ENCODE results near the gene RNF227.
A peak's percentile ranks its signal among the peaks of the same experiment; 100 is the strongest.

RNF227 gene

DNA sequence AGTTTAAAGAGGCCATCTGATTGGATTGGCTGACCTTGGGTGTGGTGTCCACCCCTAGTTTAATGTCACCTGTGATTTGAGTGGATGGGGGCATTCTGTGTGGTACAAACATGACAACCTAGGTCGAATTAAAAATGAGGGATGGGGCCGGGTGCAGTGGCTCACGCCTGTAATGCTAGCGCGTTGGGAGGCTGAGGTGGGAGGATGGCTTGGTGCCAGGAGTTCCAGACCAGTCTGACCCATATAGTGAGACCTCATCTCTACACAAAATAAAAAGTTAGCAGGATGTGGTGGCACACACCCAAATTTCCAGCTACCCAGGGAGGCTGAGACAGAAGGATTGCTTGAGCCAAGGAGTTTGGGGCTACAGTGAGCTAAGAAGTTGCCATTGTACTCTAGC, 30.4 kb upstream of the RNF227 start:
- no peaks in the 10 kb centered on the region for H3K4me1 ChIP-seq (ENCODE audit: control insufficient read depth in 1 of 2, insufficient read depth in 2 of 2, low read length in 2 of 2)
- no peaks in the 10 kb centered on the region for H3K9me3 ChIP-seq (ENCODE audit: control insufficient read depth in 1 of 2, low read length in 2 of 2)
- no peak overlapping the region for H3K27ac ChIP-seq (ENCODE audit: low read depth, low read length)
- no peak overlapping the region for H3K4me3 ChIP-seq (ENCODE audit: low read depth in 1 of 2, low read length in 2 of 2)
- no peak overlapping the region for H3K9ac ChIP-seq (ENCODE audit: low read depth in 1 of 2, low read length in 2 of 2)
- H3K27me3 ChIP-seq (ENCODE audit: control insufficient read depth in 1 of 2, insufficient read depth in 2 of 2, low read length in 2 of 2), result no peaks in the 10 kb centered on the region
- peaks cover 32 to 56% of the 10 kb centered on the region in 2 donors for H3K36me3 ChIP-seq (ENCODE audit: control insufficient read depth in 1 of 2, insufficient read depth in 2 of 2, low read length in 2 of 2)

DNA sequence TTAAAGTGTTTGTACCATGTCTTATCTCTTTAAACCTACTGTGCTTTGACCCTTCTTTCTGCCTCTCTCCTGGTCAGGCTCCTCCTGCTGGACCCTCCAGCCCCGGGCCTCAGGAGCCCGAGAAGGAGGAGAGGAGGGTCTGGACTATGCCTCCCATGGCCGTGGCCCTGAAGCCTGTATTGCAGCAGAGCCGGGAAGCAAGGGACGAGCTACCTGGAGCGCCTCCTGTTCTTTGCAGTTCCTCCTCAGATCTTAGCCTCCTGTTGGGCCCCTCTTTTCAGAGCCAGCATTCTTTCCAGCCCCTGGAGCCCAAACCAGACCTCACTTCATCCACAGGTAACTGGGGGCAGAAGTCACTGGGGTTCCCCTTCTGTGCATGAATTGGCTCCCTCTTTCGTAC, 29.6 kb upstream of the RNF227 start:
- Histone ChIP-seq H3K4me1 (ENCODE audit: control insufficient read depth in 1 of 2, insufficient read depth in 2 of 2, low read length in 2 of 2) (no peaks in the 10 kb centered on the region), H3K36me3 (ENCODE audit: control insufficient read depth in 1 of 2, insufficient read depth in 2 of 2, low read length in 2 of 2) (peaks cover 32 to 61% of the 10 kb centered on the region in 2 donors), H3K9me3 (ENCODE audit: control insufficient read depth in 1 of 2, low read length in 2 of 2) (no peaks in the 10 kb centered on the region), H3K27ac (ENCODE audit: low read depth, low read length) (no peak overlapping the region), H3K9ac (ENCODE audit: low read depth in 1 of 2, low read length in 2 of 2) (no peak overlapping the region), H3K27me3 (ENCODE audit: control insufficient read depth in 1 of 2, insufficient read depth in 2 of 2, low read length in 2 of 2) (no peaks in the 10 kb centered on the region), H3K4me3 (ENCODE audit: low read depth in 1 of 2, low read length in 2 of 2) (no peak overlapping the region)

DNA sequence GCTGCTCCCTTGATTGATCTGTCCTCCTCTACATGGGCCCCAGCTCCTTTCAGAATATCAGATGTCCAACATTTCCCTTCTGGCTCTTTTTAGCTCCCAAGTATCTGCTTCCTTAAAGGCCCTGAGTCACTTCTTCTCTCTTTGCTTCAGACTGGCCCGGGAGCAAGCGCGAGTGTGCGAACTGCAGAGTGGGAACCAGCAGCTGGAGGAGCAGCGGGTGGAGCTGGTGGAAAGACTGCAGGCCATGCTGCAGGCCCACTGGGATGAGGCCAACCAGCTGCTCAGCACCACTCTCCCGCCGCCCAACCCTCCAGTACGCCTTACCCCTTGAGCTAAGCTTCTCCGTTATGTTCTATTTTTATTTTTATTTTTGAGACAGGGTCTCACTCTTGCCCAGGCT, 28.2 kb upstream of the RNF227 start:
- Histone ChIP-seq H3K9me3 (ENCODE audit: control insufficient read depth in 1 of 2, low read length in 2 of 2) (no peaks in the 10 kb centered on the region), H3K27ac (ENCODE audit: low read depth, low read length) (no peak overlapping the region), H3K36me3 (ENCODE audit: control insufficient read depth in 1 of 2, insufficient read depth in 2 of 2, low read length in 2 of 2) (peaks cover 32 to 73% of the 10 kb centered on the region in 2 donors), H3K4me1 (ENCODE audit: control insufficient read depth in 1 of 2, insufficient read depth in 2 of 2, low read length in 2 of 2) (no peaks in the 10 kb centered on the region), H3K27me3 (ENCODE audit: control insufficient read depth in 1 of 2, insufficient read depth in 2 of 2, low read length in 2 of 2) (no peaks in the 10 kb centered on the region), H3K9ac (ENCODE audit: low read depth in 1 of 2, low read length in 2 of 2) (no peak overlapping the region), H3K4me3 (ENCODE audit: low read depth in 1 of 2, low read length in 2 of 2) (no peak overlapping the region)

DNA sequence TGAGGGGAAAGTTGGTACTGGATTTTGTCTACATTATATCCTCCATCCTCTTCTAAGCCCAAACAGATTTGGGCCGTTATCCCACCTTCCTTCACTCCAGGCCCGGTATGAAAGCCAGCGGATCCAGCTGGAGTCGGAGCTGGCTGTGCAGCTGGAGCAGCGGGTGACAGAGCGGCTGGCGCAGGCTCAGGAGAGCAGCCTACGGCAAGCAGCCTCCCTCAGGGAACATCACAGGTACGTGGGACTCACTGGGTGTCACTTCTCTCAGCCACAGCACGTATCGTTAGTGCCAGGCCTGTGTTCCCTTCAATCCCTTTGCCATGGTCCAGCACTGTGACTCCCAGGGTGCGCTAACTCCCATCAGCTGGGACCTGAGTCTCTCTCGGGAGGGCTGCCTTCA, 27.2 kb upstream of the RNF227 start:
- H3K27me3 ChIP-seq (ENCODE audit: control insufficient read depth in 1 of 2, insufficient read depth in 2 of 2, low read length in 2 of 2), result no peaks in the 10 kb centered on the region
- H3K27ac ChIP-seq (ENCODE audit: low read depth, low read length), result no peak overlapping the region
- no peaks in the 10 kb centered on the region for H3K4me1 ChIP-seq (ENCODE audit: control insufficient read depth in 1 of 2, insufficient read depth in 2 of 2, low read length in 2 of 2)
- no peak overlapping the region for H3K4me3 ChIP-seq (ENCODE audit: low read depth in 1 of 2, low read length in 2 of 2)
- H3K9ac ChIP-seq (ENCODE audit: low read depth in 1 of 2, low read length in 2 of 2), result no peak overlapping the region
- H3K36me3 ChIP-seq (ENCODE audit: control insufficient read depth in 1 of 2, insufficient read depth in 2 of 2, low read length in 2 of 2), result peaks cover 28 to 71% of the 10 kb centered on the region in 2 donors
- H3K9me3 ChIP-seq (ENCODE audit: control insufficient read depth in 1 of 2, low read length in 2 of 2), result no peaks in the 10 kb centered on the region

DNA sequence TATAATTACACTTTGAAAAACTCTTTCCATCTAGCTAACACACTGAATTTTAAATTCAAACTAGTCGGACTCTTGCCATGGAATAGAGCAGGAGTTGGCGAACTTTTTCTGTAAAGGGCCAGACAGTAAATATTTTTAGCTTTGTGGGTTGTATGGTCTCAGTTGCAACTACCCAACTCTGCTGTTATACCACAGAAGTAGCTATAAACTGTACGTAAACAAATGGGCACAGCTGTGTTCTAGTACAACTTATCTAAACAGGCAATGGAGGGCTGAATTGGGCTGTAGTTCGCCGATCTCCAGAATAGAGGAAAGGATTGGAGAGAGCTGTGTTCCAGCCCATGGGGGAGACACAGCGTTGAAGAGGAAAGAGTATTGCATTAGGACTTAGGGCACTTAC, 24.7 kb upstream of the RNF227 start:
- Histone ChIP-seq H3K4me1 (ENCODE audit: control insufficient read depth in 1 of 2, insufficient read depth in 2 of 2, low read length in 2 of 2) (no peaks in the 10 kb centered on the region), H3K36me3 (ENCODE audit: control insufficient read depth in 1 of 2, insufficient read depth in 2 of 2, low read length in 2 of 2) (peaks cover 22 to 64% of the 10 kb centered on the region in 2 donors)

DNA sequence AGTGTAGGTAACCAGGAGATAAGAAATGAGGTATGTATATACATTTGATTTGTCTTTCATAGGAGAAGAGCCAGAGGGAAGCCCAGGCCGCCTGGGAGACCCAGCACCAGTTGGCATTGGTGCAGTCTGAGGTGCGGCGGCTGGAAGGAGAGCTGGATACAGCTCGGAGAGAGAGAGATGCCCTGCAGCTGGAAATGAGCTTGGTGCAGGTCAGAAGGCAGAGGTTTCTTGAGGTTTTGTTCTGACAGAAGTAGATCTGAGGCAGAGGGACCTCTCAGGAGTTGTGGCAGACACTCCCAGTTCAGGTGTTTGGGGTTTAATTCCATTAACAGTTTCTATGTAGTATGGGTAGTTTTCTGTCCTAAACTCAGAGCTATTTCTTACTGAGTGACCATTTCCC, 23.9 kb upstream of the RNF227 start:
- H3K36me3 ChIP-seq (ENCODE audit: control insufficient read depth in 1 of 2, insufficient read depth in 2 of 2, low read length in 2 of 2), result peaks cover 20 to 59% of the 10 kb centered on the region in 2 donors
- H3K27me3 ChIP-seq (ENCODE audit: control insufficient read depth in 1 of 2, insufficient read depth in 2 of 2, low read length in 2 of 2), result no peaks in the 10 kb centered on the region
- no peaks in the 10 kb centered on the region for H3K4me1 ChIP-seq (ENCODE audit: control insufficient read depth in 1 of 2, insufficient read depth in 2 of 2, low read length in 2 of 2)
- H3K9me3 ChIP-seq (ENCODE audit: control insufficient read depth in 1 of 2, low read length in 2 of 2), result no peaks in the 10 kb centered on the region
- H3K27ac ChIP-seq (ENCODE audit: low read depth, low read length), result no peak overlapping the region
- no peak overlapping the region for H3K4me3 ChIP-seq (ENCODE audit: low read depth in 1 of 2, low read length in 2 of 2)
- H3K9ac ChIP-seq (ENCODE audit: low read depth in 1 of 2, low read length in 2 of 2), result no peak overlapping the region

More for the DNA sequence above, 24.7 kb upstream of the RNF227 start:
- H3K9ac ChIP-seq (ENCODE audit: low read depth in 1 of 2, low read length in 2 of 2), result no peak overlapping the region
- no peak overlapping the region for H3K27ac ChIP-seq (ENCODE audit: low read depth, low read length)
- H3K9me3 ChIP-seq (ENCODE audit: control insufficient read depth in 1 of 2, low read length in 2 of 2), result no peaks in the 10 kb centered on the region
- H3K4me3 ChIP-seq (ENCODE audit: low read depth in 1 of 2, low read length in 2 of 2), result no peak overlapping the region
- no peaks in the 10 kb centered on the region for H3K27me3 ChIP-seq (ENCODE audit: control insufficient read depth in 1 of 2, insufficient read depth in 2 of 2, low read length in 2 of 2)

DNA sequence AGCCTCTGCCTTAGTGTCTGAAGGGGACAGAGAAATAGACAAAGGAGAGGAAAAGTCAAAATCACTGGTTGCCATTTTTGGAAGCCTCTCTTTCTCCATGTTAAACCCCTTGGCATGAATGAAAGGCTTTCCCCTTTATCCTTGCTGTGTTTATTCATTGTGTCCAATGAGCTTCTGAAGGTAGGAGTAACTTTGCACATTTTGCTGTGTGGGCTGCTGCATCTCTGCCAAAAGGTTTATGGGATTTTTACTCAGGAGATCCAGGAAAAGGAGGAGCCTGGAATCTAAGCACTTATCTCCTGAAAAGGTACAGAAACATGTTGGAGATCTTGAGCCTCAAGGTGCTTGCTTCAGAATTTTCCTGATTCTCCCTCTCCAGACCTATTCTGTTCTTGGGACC, 19.8 kb upstream of the RNF227 start:
- H3K9ac ChIP-seq (ENCODE audit: low read depth in 1 of 2, low read length in 2 of 2), result no peak overlapping the region
- H3K4me1 ChIP-seq (ENCODE audit: control insufficient read depth in 1 of 2, insufficient read depth in 2 of 2, low read length in 2 of 2), result peaks cover 17 to 20% of the 10 kb centered on the region in 2 donors
- peaks cover 6 to 39% of the 10 kb centered on the region in 2 donors for H3K36me3 ChIP-seq (ENCODE audit: control insufficient read depth in 1 of 2, insufficient read depth in 2 of 2, low read length in 2 of 2)
- no peak overlapping the region for H3K4me3 ChIP-seq (ENCODE audit: low read depth in 1 of 2, low read length in 2 of 2)
- H3K27me3 ChIP-seq (ENCODE audit: control insufficient read depth in 1 of 2, insufficient read depth in 2 of 2, low read length in 2 of 2), result no peaks in the 10 kb centered on the region
- H3K9me3 ChIP-seq (ENCODE audit: control insufficient read depth in 1 of 2, low read length in 2 of 2), result no peaks in the 10 kb centered on the region
- no peak overlapping the region for H3K27ac ChIP-seq (ENCODE audit: low read depth, low read length)

DNA sequence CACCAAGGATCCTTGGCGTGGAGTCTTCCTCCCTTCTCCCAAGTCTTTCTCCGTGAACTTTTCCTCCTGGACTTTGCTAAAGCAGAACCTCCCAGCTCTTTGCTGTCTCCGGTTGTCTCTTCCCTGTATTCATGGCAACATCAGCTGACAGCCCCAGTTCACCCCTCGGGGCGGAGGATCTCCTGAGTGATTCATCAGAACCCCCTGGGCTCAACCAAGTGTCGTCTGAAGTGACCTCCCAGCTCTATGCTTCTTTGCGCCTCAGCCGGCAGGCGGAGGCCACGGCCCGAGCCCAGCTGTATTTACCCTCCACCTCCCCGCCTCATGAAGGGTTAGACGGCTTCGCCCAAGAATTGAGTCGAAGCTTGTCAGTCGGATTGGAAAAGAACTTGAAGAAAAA, 16.9 kb upstream of the RNF227 start:
- Histone ChIP-seq H3K4me1 (ENCODE audit: control insufficient read depth in 1 of 2, insufficient read depth in 2 of 2, low read length in 2 of 2) (peaks cover 21 to 23% of the 10 kb centered on the region in 2 donors), H3K9ac (ENCODE audit: low read depth in 1 of 2, low read length in 2 of 2) (peak overlapping the region; percentile 94 to 96), H3K27me3 (ENCODE audit: control insufficient read depth in 1 of 2, insufficient read depth in 2 of 2, low read length in 2 of 2) (no peaks in the 10 kb centered on the region), H3K27ac (ENCODE audit: low read depth, low read length) (no peak overlapping the region), H3K36me3 (ENCODE audit: control insufficient read depth in 1 of 2, insufficient read depth in 2 of 2, low read length in 2 of 2) (peaks cover 6 to 17% of the 10 kb centered on the region in 2 donors), H3K9me3 (ENCODE audit: control insufficient read depth in 1 of 2, low read length in 2 of 2) (no peaks in the 10 kb centered on the region), H3K4me3 (ENCODE audit: low read depth in 1 of 2, low read length in 2 of 2) (peak overlapping the region; percentile 88 to 99)

DNA sequence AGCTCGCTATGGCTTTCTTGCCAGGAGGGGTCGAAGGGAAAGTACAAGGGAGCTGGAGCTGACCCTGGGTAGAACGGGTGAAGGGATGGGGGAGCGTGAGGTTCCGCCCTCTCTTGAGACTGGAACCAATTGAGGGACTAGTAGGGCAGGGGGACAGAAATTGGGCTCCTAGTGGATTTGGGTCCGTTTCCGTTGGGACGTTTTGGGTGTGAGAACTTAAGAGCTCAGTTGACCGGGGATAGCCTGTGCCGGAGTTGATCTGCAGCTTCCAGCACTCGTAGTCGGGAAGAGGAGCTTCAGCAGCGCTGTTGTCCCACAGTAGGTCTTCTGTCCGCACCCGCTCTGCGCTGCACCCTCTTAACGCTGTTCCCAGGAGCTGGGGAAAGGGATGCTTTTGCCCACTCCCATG, 16.4 kb upstream of the RNF227 start:
- Histone ChIP-seq H3K27me3 (ENCODE audit: control insufficient read depth in 1 of 2, insufficient read depth in 2 of 2, low read length in 2 of 2) (no peaks in the 10 kb centered on the region), H3K27ac (ENCODE audit: low read depth, low read length) (no peak overlapping the region), H3K4me1 (ENCODE audit: control insufficient read depth in 1 of 2, insufficient read depth in 2 of 2, low read length in 2 of 2) (peaks cover 21 to 23% of the 10 kb centered on the region in 2 donors), H3K4me3 (ENCODE audit: low read depth in 1 of 2, low read length in 2 of 2) (peak overlapping the region; percentile 88 to 99), H3K9me3 (ENCODE audit: control insufficient read depth in 1 of 2, low read length in 2 of 2) (no peaks in the 10 kb centered on the region), H3K9ac (ENCODE audit: low read depth in 1 of 2, low read length in 2 of 2) (peak overlapping the region; percentile 94 to 96), H3K36me3 (ENCODE audit: control insufficient read depth in 1 of 2, insufficient read depth in 2 of 2, low read length in 2 of 2) (peaks cover 6 to 17% of the 10 kb centered on the region in 2 donors)

DNA sequence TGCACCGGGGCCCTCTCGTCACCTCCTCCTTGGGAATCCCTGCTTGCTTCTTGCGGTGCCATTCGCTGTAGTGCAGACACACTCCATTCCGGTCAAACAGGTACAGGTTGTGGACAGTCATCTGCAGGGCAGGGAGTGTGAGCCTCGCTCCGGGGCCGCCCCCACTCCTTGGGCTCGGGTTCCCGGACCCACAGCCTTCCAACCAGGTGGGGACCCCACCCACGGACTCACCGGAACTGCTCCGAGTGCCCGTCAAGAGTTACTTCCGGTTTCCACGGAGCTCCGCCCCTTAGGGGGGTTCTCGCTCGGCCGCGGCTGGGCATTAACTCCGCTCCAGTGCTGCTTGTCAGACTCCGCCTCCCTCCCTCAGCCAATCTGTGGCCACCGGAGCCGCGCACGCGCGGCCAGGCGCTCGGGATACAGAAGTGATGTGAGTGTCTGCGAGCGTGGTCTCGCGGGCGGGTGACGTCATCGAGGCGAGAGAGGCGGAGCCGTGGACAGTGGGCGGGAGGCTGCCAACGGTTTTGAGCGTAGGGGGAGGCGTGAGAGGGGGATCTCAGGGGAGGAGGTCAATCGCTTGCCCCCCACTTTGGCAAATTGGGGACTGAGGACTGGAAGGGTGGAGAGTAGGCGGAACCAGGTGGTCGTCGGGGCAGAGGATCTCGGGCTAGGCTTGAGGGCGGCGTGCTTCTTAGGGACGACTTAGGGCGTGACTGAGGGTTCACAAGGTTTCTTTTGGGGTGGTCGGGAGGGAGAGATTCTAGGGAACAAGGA, 15.8 kb upstream of the RNF227 start, which contains the start of the genes CNTROB and TRAPPC1:
CNTROB (plus strand) TSS at position 498 of the 774 bp plus-strand sequence. CDS start 874 bp downstream, outside the sequence.
TRAPPC1 (minus strand) TSS at position 238 of the 774 bp plus-strand sequence; CDS start at position 121, 117 bp downstream.
- peak within 1 kb of the TSS; percentile 17 for H3K27ac ChIP-seq (ENCODE audit: low read depth, low read length)
- H3K9me3 ChIP-seq (ENCODE audit: control insufficient read depth in 1 of 2, low read length in 2 of 2), result no peaks in the 10 kb centered on the region
- H3K9ac ChIP-seq (ENCODE audit: low read depth in 1 of 2, low read length in 2 of 2), result peak within 1 kb of the TSS; percentile 94 to 96
- H3K27me3 ChIP-seq (ENCODE audit: control insufficient read depth in 1 of 2, insufficient read depth in 2 of 2, low read length in 2 of 2), result no peaks in the 10 kb centered on the region
- H3K36me3 ChIP-seq (ENCODE audit: control insufficient read depth in 1 of 2, insufficient read depth in 2 of 2, low read length in 2 of 2), result peaks cover 5 to 15% of the 10 kb centered on the region in 2 donors
- H3K4me1 ChIP-seq (ENCODE audit: control insufficient read depth in 1 of 2, insufficient read depth in 2 of 2, low read length in 2 of 2), result peaks cover 21 to 23% of the 10 kb centered on the region in 2 donors
- H3K4me3 ChIP-seq (ENCODE audit: low read depth in 1 of 2, low read length in 2 of 2), result peak within 1 kb of the TSS; percentile 88 to 99

Data from duodenal mucosa (tissue), 2 donors.